Measurements from ENCODE around the gene ABR. TPM values are rescaled to one million over a fixed set of nuclear protein-coding genes. Genes with fewer than 3 reads are reported as not detected.
"Not testable (repeated sequence)": the region's sequence is repeated elsewhere in the genome, so short reads cannot be mapped to it uniquely, and the experiment has no call there.

Gene ABR
- total RNA-seq, 6 experiments from 2014 or later: 7.4 to 21.5 (median 11.3) TPM

GRCh38 chr17:978103-979093 is 201.4 kb downstream of the ABR start:
- WGBS (ENCODE audit: insufficient coverage, low coverage, low lambda C conversion rate, missing lambda C conversion rate): 12% methylated on average over 27 of the region's 72 CpGs
- TF ChIP-seq POLR2A (IDR thresholded peaks at IDR 0.05): no peak
- no peak for TF ChIP-seq CTCF (IDR thresholded peaks at IDR 0.05)
- ATAC-seq (peak in 3 of 4 donors; percentile 3 to 16 (median 6)), DNase-seq (peak in 2 of 3 donors; percentile 38 to 63)
- H3K9me3 ChIP-seq: no peaks in the 10 kb centered on the region
- intact Hi-C loops (cut with DNase I): no loop called here
- H3K36me3 ChIP-seq: no peaks in the 10 kb centered on the region
- peaks cover 0 to 23% (median 4%) of the 10 kb centered on the region in 4 donors for H3K4me1 ChIP-seq
- H3K27me3 ChIP-seq: no peaks in the 10 kb centered on the region
- peak overlapping the region; percentile 18 to 69 (median 40) for H3K27ac ChIP-seq
- peak overlapping the region; percentile 61 to 67 (median 62) for H3K4me3 ChIP-seq

GRCh38 chr17:977166-977565 is 202.6 kb downstream of the ABR start:
- Histone ChIP-seq H3K4me3 (no peak overlapping the region), H3K36me3 (no peaks in the 10 kb centered on the region), H3K9me3 (no peaks in the 10 kb centered on the region), H3K27ac (no peak overlapping the region), H3K27me3 (no peaks in the 10 kb centered on the region), H3K4me1 (peaks cover 0 to 16% (median 2%) of the 10 kb centered on the region in 4 donors)
- TF ChIP-seq POLR2A (IDR thresholded peaks at IDR 0.05) (no peak), CTCF (IDR thresholded peaks at IDR 0.05) (no peak)
- DNase-seq (no peak), ATAC-seq (no peak)
- 90% methylated on average over 2 of the region's 6 CpGs for WGBS (ENCODE audit: insufficient coverage, low coverage, low lambda C conversion rate, missing lambda C conversion rate)
- intact Hi-C loops (cut with DNase I): no loop called here

GRCh38 chr17:976312-976711 is 203.5 kb downstream of the ABR start:
- Histone ChIP-seq H3K4me1 (peaks cover 0 to 16% (median 2%) of the 10 kb centered on the region in 4 donors), H3K27me3 (no peaks in the 10 kb centered on the region), H3K27ac (no peak overlapping the region), H3K36me3 (no peaks in the 10 kb centered on the region), H3K4me3 (no peak overlapping the region), H3K9me3 (no peaks in the 10 kb centered on the region)
- intact Hi-C loops (cut with DNase I): no loop called here
- DNase-seq (no peak), ATAC-seq (no peak)
- 95% methylated on average over 6 of the region's 6 CpGs for WGBS (ENCODE audit: insufficient coverage, low coverage, low lambda C conversion rate, missing lambda C conversion rate)
- no peak for TF ChIP-seq POLR2A (IDR thresholded peaks at IDR 0.05)
- no peak for TF ChIP-seq CTCF (IDR thresholded peaks at IDR 0.05)

- peaks cover 0 to 16% (median 0%) of the 10 kb centered on the region in 4 donors for H3K4me1 ChIP-seq
- no peak for TF ChIP-seq CTCF (IDR thresholded peaks at IDR 0.05)
- no peak for TF ChIP-seq POLR2A (IDR thresholded peaks at IDR 0.05)
- H3K27me3 ChIP-seq: no peaks in the 10 kb centered on the region
- intact Hi-C loops (cut with DNase I): no loop called here
- ATAC-seq (peak in 2 of 4 donors; percentile 4 to 8), DNase-seq (no peak)
- H3K9me3 ChIP-seq: no peaks in the 10 kb centered on the region
- H3K36me3 ChIP-seq: no peaks in the 10 kb centered on the region
- WGBS (ENCODE audit: insufficient coverage, low coverage, low lambda C conversion rate, missing lambda C conversion rate): 50% methylated on average over 5 of the region's 5 CpGs
- no peak overlapping the region for H3K4me3 ChIP-seq
- H3K27ac ChIP-seq: no peak overlapping the region
Measured at GRCh38 chr17:975371-975915, 204.3 kb downstream of the ABR start.

- H3K4me3 ChIP-seq; intact Hi-C loops (cut with DNase I); ATAC-seq; H3K36me3 ChIP-seq; DNase-seq; H3K9me3 ChIP-seq; H3K27ac ChIP-seq; H3K27me3 ChIP-seq: not testable (repeated sequence)
- WGBS (ENCODE audit: insufficient coverage, low coverage, low lambda C conversion rate, missing lambda C conversion rate): 74% methylated on average over 2 of the region's 2 CpGs
- peaks cover 0 to 11% (median 0%) of the 10 kb centered on the region in 4 donors for H3K4me1 ChIP-seq
Measured at GRCh38 chr17:974778-975177, 205.0 kb downstream of the ABR start.

All from right lobe of liver (tissue), 6 donors.